HG02678 (cell line): ENCODE measurements around the gene DYNC1LI2.
"Not testable (repeated sequence)": the region's sequence is repeated elsewhere in the genome, so short reads cannot be mapped to it uniquely, and the experiment has no call there.

Experiments
- ATAC-seq: cut with Tn5 transposase; IDR thresholded peaks from one replicate; pipeline ENCODE4 v1.9.1; 2021; ENCODE audit warnings: mild to moderate bottlenecking, moderate library complexity; ENCODE audit not compliant: unreplicated experiment

The DYNC1LI2 gene

GRCh38 chr16:66751303-66751991, at the start of gene DYNC1LI2:
Gene DYNC1LI2, minus strand, starts transcription at chr16:66751609. Its CDS starts 18 bp downstream, at chr16:66751591.
- ATAC-seq = peak; percentile 85

DNA sequence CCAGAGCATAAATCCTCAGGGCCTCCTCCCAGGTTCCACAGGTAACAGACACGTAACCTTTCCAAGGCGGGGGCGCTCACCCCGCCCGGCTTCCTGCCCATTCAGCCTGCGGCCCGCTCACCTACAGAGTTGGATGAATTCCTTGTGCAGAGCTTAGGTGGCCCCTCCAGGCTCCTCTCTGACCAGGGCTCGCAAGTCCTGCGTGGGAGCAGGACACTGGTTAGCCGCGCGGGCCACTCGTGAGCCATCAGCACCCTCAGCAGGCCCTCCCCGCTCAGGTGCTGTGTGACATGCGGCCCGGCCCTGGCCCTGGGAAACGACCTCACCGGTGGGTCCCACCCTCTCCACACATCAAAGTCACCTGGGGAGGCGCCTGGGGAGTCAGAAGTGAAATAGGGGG, 49.4 kb upstream of the DYNC1LI2 start:
- ATAC-seq = no peak

- no peak for ATAC-seq
Measured at GRCh38 chr16:66798161-66798560, 46.8 kb upstream of the DYNC1LI2 start.

DNA sequence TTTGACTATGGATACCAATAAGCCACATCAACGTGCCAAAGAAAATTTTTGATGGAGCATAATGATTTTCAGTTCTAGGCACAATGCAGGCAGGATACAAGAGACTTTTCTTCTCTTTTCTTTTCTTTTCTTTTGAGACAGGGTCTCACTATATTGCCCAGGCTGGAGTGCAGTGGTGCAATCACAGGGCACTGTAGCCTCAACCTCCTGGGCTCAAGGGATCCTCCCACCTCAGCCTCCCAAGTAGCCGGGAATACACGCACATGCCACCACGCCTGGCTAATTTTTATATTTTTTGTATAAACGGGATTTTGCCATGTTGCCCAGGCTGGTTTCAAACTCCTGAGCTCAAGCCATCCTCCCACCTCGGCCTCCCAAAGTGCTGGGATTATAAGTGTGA, 42.6 kb upstream of the DYNC1LI2 start:
- not testable (repeated sequence) for ATAC-seq

- ATAC-seq = no peak
Measured at GRCh38 chr16:66790130-66790733, 38.8 kb upstream of the DYNC1LI2 start.

DNA sequence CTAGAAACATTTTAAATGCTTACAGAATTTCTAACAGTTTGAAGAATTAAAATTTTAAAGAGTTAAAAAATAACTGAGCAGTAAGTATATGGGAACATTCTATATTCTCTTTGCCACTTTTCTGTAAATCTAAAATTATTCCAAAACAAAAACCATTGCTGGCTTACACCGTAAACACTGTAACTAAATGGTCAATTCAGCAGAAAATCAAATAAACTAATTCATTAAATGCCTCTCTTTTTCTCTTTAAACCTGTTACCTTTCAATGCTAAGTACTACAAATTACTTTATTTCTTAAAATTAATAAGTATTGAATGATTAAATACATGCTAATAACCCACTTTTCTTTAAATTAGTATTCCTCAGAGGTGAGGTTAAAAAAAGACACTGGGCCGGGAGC, 36.0 kb upstream of the DYNC1LI2 start:
- ATAC-seq = no peak

DNA sequence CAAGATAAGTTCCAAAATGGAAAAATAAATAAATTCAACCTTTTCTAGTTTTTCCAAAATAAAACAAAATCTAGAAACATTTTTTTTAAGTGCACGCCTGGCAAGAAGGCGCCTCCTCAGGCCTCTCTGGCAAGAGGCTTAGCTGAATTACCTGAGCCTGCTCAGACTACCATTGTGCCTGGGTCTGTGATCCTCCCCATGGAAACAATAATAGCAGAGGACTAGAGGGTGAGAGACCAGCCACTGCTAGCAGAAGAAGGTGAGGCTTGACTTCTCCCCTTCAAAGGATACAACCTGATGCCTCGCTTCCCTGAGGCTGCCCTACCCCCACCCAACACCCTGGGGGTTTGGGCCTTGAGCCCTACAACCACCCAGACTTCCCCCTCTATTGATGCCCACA, 35.1 kb upstream of the DYNC1LI2 start:
- no peak for ATAC-seq

- no peak for ATAC-seq
Measured at GRCh38 chr16:66776457-66776856, 25.0 kb upstream of the DYNC1LI2 start.

- no peak for ATAC-seq
Measured at GRCh38 chr16:66774981-66775380, 23.6 kb upstream of the DYNC1LI2 start.

GRCh38 chr16:66758086-66758485, 6.7 kb upstream of the DYNC1LI2 start:
- ATAC-seq = no peak

DNA sequence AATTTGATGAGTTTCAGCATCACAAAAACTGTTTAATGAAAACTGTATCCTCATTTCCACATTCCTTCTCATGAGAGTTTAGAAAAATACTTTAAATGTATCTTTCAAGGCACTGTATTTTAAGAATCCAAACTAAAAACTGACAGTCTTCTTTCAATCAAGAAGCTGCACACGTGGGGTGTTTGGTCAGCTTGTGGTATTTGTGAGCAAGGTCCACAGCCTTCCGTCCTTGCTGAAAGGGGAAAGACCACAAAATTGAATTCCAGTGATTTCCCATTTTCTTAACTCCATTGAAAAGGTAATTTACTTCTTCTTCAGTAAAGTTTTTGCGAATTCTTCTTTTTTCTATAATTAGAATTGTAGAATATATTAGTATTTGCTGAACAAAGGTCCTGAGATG, 3.4 kb upstream of the DYNC1LI2 start:
- ATAC-seq = no peak

DNA sequence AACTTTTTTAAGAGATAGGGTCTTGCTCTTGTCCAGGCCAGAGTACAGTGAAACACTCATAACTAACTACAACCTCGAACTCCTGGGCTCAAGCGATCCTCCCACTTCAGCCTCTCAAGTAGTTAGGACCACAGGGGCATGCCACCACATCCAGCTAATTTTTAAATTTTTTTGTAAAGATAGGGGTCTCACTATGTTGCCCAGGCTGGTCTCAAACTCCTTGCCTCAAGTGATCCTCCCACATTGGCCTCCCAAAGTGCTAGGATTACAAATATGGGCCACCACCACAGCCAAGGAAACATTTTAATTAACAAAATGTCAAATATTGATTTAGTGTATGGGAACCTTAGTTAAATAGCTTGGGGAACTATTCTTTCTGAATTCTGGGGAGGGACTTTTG, 2.8 kb upstream of the DYNC1LI2 start:
- no peak for ATAC-seq

DNA sequence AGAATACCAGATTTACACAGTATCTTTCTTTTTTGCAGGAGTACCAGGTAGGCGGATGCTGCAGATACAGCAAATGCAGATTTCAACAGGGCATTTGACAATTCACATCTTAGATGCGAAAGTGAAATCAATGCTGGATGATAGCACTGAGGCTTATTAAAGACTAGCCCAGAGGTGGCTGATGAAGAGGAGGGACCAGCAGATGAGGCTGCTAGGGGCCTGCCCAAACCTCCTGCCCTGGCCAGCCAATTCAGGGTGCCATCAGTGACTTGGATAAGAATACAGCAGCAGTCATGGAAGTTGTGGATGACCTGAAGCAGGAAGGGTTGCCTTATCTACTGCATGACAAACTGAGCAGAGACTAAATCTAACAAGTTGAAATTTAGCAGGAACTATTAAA, 1.5 kb upstream of the DYNC1LI2 start:
- ATAC-seq = no peak

DNA sequence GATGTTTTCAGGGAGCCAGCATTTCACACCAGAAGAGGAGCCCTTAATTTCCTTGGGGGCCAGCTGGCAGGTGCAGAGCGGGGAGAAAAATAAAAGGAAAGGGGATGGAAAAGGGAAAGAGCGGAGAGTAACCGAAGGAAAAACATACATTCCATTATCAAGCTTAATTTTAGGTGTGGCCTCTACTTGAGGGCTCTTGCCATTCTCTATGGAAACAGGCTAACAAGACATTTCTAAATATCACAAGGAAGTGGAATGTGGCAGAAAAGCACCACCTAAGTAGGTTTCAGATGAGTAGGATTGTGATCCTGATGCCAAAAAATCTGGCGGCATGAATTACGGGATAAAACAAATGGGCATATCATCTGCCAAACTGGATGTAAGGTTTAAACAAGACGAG, 970 bp upstream of the DYNC1LI2 start:
- no peak for ATAC-seq

DNA sequence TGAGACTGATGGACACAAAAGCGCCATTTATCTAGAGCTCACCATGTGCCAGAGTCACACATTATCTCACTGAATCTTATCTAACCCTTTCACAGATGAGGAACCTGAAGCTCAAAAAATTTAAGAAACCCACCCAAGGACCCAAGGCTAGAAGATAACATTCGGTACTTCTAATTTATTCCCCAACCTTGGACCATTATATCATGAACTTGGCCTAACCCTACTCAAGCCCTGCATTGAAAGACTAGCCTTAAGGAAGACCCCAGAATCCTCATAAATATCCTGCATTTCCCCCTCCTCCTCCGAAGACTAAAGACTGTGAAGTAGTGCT, 548 bp upstream of the DYNC1LI2 start:
- no peak for ATAC-seq

DNA sequence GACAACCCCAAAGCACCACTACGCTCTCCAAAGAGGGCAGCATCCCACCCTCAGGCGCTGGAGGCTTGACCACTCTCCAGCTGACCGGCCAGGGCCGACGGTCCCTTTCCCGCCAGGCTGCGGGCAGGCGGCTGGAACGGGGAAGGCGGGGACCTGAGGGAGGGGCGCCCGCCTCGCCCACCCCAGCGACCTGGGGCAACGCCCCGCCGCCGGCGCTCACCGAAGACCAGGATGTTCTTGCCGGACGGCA, 431 bp downstream of the DYNC1LI2 start:
- ATAC-seq = peak; percentile 22

- no peak for ATAC-seq
Measured at GRCh38 chr16:66750279-66751052, 943 bp downstream of the DYNC1LI2 start.

DNA sequence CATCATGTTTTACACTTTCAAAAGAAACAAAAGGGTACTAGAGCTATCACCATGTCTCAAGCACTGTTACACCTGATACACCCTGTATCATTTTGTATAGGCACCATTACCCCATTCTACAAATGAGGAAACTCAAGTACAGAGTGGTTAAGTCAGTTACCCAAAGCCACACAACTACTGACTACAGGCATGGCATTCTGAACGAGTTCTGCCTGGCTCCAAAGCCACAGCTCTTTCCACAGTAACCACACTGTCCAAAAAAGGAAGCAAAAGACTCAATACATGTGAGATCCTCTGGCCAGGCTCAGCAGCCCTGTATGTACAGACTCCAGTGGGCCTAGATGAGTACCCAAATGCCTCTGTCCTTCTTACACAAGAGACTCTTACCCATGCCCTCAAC, 4.7 kb downstream of the DYNC1LI2 start:
- ATAC-seq = no peak

DNA sequence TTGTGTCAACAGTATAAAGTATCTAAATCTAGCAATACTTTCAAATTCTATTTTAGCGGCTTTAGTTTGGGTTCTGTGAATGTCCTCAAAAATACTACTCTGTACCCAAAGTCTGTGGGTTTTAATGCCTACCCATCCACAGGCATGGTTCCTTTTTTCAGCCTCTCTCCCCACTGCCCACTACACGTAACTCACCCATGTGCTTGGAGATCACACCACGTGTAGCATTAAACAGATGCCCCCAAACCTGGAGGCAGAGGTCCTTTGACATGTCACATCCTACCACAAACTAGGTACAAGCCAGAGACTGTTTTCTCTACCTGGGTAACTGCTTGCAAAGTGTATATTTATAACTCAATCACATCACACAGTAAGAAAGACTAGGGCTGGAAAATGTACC, 5.4 kb downstream of the DYNC1LI2 start:
- ATAC-seq = no peak

- no peak for ATAC-seq
Measured at GRCh38 chr16:66741950-66742808, 9.2 kb downstream of the DYNC1LI2 start.

- ATAC-seq = no peak
Measured at GRCh38 chr16:66741169-66741900, 10.1 kb downstream of the DYNC1LI2 start.
